Measurements from ENCODE around the gene BAIAP2. TPM values are rescaled to one million over a fixed set of nuclear protein-coding genes. Genes with fewer than 3 reads are reported as not detected.
A peak's percentile ranks its signal among the peaks of the same experiment; 100 is the strongest.

Gene BAIAP2
- total RNA-seq, 1 donor from 2014 or later, result 6.8 TPM

DNA sequence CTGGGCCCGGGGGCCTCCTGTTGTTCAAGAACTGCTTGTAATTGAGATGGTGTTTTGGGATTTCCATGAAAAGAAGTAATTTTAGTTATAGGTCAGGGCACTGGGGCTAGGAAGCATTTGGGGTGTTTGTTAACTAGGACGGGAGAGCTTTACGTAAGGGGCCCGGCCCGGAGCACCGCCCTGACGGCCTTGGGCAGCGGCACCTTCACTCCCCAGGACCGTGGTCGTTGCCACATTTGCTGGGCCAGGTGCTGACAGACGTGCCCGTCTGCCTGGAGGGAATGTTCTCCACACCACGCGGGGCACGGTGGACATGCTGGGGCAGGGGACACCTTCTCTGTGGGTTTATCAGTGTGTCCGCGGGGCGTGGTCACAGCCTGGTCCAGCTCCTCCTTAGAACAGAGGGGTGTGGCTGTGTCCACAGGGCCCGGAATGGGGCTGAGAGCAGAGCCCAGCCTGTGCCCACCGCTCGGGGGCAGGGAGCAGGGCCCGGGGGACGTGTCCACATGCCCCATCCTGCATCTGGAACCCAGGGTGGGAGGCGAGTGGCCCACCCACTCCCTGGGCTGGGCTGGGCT is 57.7 kb downstream of the BAIAP2 start:
- intact Hi-C loops (cut with micrococcal nuclease), result no loop called here
- ChIA-PET POLR2A (no interaction called here), CTCF (interaction anchor here (1.4 kb wide), 1 partner anchor 9 kb away, joined by 4 read pairs; no protein-coding TSS in a partner anchor)
- Mint-ChIP-seq H3K36me3 (ENCODE audit: low read depth) (no peaks in the 10 kb centered on the region), H3K27me3 (peaks cover 2% of the 10 kb centered on the region), H3K4me1 (peaks cover 2% of the 10 kb centered on the region), H3K9me3 (no peaks in the 10 kb centered on the region), H3K4me3 (no peak overlapping the region), H3K27ac (no peak overlapping the region)
- DNase-seq (no peak), ATAC-seq (ENCODE audit: low read depth) (no peak)
- TF ChIP-seq CTCF (IDR thresholded peaks at IDR 0.05), result no peak

DNA sequence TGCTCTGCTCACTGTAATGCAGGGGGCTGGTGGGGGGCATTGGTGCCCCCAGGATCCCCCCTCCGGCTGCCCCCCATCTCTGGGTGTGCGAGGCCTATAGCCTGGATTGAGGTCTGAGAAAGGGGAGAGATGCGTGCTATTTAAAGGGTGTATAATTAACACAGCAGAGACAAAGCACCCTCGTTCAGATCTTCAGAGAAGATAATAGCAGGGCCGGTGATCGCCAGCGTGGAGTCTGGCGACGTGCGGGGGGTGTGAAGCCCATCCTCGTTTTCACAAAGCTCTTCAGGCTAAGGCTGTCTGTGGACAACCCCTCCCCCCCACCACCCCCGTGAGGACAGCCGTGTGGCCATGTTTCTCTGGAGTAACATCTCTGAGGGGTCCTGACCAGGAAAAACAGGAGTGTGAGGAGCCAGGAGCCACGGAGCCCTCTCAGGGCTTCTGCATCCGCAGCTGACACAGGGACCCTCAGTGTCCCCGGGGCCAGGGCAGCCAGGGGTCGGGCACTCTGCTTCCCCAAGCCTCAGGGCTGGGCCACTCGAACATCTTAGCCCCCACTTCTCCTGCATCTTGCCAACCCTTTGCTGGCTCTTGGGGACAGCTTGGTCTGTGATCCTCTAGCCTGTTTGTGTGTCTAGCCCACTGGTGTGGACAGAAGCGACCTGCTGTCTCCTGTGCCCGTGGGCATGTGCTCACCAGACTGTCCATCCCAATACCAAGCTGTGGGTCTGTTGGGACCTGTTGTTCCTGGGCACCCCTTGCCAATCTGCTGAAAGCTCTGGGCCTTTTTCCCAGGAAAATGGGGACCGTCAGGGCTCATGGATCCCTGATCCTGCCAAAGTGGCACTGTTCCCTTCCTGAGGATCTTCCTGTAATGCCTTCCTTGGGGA is 58.9 kb downstream of the BAIAP2 start:
- Mint-ChIP-seq H3K4me1 (peaks cover 2% of the 10 kb centered on the region), H3K9me3 (no peaks in the 10 kb centered on the region), H3K27me3 (peaks cover 5% of the 10 kb centered on the region), H3K4me3 (no peak overlapping the region), H3K27ac (no peak overlapping the region), H3K36me3 (ENCODE audit: low read depth) (no peaks in the 10 kb centered on the region)
- CTCF ChIA-PET, result no interaction called here
- no peak for ATAC-seq (ENCODE audit: low read depth)
- POLR2A ChIA-PET, result no interaction called here
- no peak for TF ChIP-seq CTCF (IDR thresholded peaks at IDR 0.05)
- DNase-seq, result no peak
- intact Hi-C loops (cut with micrococcal nuclease), result no loop called here

GRCh38 chr17:81094509-81095382 is 59.8 kb downstream of the BAIAP2 start:
- POLR2A ChIA-PET, result no interaction called here
- Mint-ChIP-seq H3K36me3 (ENCODE audit: low read depth) (no peaks in the 10 kb centered on the region), H3K9me3 (no peaks in the 10 kb centered on the region), H3K27me3 (peaks cover 11% of the 10 kb centered on the region), H3K4me3 (no peak overlapping the region), H3K4me1 (peaks cover 2% of the 10 kb centered on the region), H3K27ac (no peak overlapping the region)
- intact Hi-C loops (cut with micrococcal nuclease), result no loop called here
- peak; percentile 33 for ATAC-seq (ENCODE audit: low read depth)
- CTCF ChIA-PET, result no interaction called here
- DNase-seq, result no peak
- TF ChIP-seq CTCF (IDR thresholded peaks at IDR 0.05), result no peak

GRCh38 chr17:81095383-81095762 is 60.4 kb downstream of the BAIAP2 start:
- intact Hi-C loops (cut with micrococcal nuclease), result no loop called here
- ChIA-PET CTCF (no interaction called here), POLR2A (no interaction called here)
- DNase-seq, result no peak
- Mint-ChIP-seq H3K27me3 (peaks cover 12% of the 10 kb centered on the region), H3K9me3 (no peaks in the 10 kb centered on the region), H3K36me3 (ENCODE audit: low read depth) (no peaks in the 10 kb centered on the region), H3K4me1 (peaks cover 2% of the 10 kb centered on the region), H3K27ac (no peak overlapping the region), H3K4me3 (no peak overlapping the region)
- no peak for ATAC-seq (ENCODE audit: low read depth)
- TF ChIP-seq CTCF (IDR thresholded peaks at IDR 0.05), result no peak

GRCh38 chr17:81096741-81097133 is 61.8 kb downstream of the BAIAP2 start:
- CTCF ChIA-PET, result interaction anchor here (0.8 kb wide), 1 partner anchor 73 kb away, joined by 3 read pairs; no protein-coding TSS in a partner anchor
- no peak for ATAC-seq (ENCODE audit: low read depth)
- H3K4me1 Mint-ChIP-seq, result peaks cover 3% of the 10 kb centered on the region
- H3K27ac Mint-ChIP-seq, result no peak overlapping the region
- POLR2A ChIA-PET, result no interaction called here
- no peak for TF ChIP-seq CTCF (IDR thresholded peaks at IDR 0.05)
- no peaks in the 10 kb centered on the region for H3K9me3 Mint-ChIP-seq
- DNase-seq, result no peak
- intact Hi-C loops (cut with micrococcal nuclease), result loop anchor here (1.0 kb wide), 1 partner anchor 73 kb away; no protein-coding TSS in a partner anchor
- H3K36me3 Mint-ChIP-seq (ENCODE audit: low read depth), result no peaks in the 10 kb centered on the region
- H3K4me3 Mint-ChIP-seq, result no peak overlapping the region
- peaks cover 12% of the 10 kb centered on the region for H3K27me3 Mint-ChIP-seq

All from activated B cell treated with CpG ODN at 0.5 μM for 24 hours (primary cell).